Measurements from ENCODE around the gene OR2J2.
"Not testable (repeated sequence)": the region's sequence is repeated elsewhere in the genome, so short reads cannot be mapped to it uniquely, and the experiment has no call there.

Gene OR2J2

DNA sequence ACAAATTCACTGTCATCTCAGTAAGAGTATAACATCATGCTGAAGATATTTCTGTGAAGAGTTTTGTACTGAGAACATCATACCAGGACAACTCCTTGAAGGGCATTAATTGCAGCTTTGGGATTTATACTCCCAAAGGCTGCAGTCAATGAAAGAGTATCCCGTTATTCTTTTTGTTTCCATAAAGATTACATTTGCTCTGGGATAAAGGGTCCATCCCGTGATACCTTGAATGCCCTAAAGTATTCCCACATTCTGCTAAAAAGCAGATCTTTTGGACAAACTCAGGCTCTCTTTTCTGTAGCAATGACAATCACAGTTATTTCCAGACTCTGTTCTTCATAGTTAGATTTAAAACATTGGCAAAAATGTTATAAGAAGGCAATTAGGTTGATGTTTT lies at the start of gene OR2J2:
Gene OR2J2 (plus strand): TSS at position 301 of the 400 bp plus-strand sequence. CDS start 2,729 bp downstream, outside the sequence.
- DNase-seq (ENCODE audit: low read depth, low spot score); H3K27ac ChIP-seq: not testable (repeated sequence)

DNA sequence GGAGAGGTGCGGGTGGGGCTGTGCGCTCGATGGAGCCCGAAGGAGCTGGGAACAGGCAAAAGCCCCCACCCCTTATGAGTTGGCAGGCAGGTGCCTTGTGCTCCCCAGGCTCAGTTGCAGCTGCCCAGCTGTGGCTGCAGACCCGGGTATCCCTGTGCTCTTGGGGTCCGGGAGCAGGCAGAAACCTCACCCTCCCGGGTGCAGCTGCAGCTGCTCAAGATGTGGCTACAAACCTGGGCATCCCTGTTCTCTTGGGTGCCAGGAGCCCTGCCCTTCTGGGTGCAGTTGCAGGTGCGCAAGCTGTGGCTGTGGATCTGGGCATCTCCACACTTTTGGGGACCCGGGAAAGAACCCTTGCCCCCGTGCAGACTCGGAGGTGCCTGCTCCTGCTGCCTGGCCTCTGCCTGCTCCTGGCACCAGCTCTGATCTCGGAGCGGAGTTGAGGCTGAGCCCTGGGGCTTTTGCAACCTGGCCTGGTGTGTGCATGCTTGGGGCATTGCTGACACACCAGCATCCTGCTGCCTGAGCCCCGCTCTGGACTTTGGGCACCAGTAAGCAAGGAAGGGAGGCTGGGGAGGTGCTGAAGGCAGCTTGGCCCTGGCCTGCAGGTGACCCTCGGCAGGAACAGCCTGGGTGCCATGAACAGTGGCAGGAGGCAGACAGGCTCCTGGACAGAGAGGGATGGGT lies 41.2 kb upstream of the OR2J2 start:
- DNase-seq (ENCODE audit: low read depth, low spot score): no peak
- H3K27ac ChIP-seq: no peak overlapping the region

DNA sequence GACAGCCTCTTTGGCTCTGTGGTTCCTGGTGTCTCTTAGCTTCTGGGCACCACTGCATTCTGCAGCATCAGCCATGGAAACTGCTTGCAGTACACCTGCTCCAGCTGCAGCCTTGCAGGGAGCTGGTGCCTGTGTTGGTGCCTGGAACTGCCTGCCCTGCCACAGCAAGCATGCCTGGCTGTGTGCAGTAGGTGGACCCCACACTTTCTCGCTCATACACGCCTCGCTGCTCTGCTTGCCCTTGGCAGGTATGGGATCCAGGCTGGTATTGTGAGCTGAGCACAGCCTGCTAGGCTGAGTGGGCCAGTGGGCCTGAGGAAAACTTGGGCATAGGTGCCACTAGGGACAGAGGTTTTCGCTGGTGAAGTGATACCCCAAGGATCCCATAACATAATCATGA lies 40.1 kb upstream of the OR2J2 start:
- no peak for DNase-seq (ENCODE audit: low read depth, low spot score)
- no peak overlapping the region for H3K27ac ChIP-seq

DNA sequence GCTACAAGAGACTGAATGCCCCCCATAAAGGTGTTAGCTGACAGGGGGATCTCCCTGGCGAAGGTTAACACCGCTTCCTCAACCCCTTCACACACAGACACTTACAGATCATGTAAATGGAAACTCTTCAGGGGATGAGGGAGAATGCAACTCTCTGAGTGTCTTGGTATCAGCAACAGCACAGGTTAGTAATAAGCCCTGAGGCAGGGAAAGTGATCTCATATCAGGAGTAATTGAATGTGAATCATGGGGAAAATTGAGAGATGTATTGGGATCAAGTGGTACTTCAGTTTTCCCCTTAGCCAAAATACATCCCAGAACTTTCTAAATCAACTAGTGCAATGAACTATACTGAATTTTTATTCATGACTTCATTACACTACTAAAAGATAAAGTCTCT lies 39.0 kb upstream of the OR2J2 start:
- H3K27ac ChIP-seq: no peak overlapping the region
- no peak for DNase-seq (ENCODE audit: low read depth, low spot score)

GRCh38 chr6:29137724-29138123 lies 33.0 kb upstream of the OR2J2 start:
- no peak for DNase-seq (ENCODE audit: low read depth, low spot score)
- no peak overlapping the region for H3K27ac ChIP-seq

- H3K27ac ChIP-seq: no peak overlapping the region
- no peak for DNase-seq (ENCODE audit: low read depth, low spot score)
Observed at GRCh38 chr6:29141606-29142005, 29.1 kb upstream of the OR2J2 start.

GRCh38 chr6:29142309-29142708 lies 28.4 kb upstream of the OR2J2 start:
- H3K27ac ChIP-seq: no peak overlapping the region
- DNase-seq (ENCODE audit: low read depth, low spot score): no peak

- DNase-seq (ENCODE audit: low read depth, low spot score): no peak
- H3K27ac ChIP-seq: no peak overlapping the region
Observed at GRCh38 chr6:29146179-29146578, 24.5 kb upstream of the OR2J2 start.

GRCh38 chr6:29147074-29147473 lies 23.6 kb upstream of the OR2J2 start:
- no peak overlapping the region for H3K27ac ChIP-seq
- no peak for DNase-seq (ENCODE audit: low read depth, low spot score)

GRCh38 chr6:29149444-29149843 lies 21.3 kb upstream of the OR2J2 start:
- H3K27ac ChIP-seq; DNase-seq (ENCODE audit: low read depth, low spot score): not testable (repeated sequence)

DNA sequence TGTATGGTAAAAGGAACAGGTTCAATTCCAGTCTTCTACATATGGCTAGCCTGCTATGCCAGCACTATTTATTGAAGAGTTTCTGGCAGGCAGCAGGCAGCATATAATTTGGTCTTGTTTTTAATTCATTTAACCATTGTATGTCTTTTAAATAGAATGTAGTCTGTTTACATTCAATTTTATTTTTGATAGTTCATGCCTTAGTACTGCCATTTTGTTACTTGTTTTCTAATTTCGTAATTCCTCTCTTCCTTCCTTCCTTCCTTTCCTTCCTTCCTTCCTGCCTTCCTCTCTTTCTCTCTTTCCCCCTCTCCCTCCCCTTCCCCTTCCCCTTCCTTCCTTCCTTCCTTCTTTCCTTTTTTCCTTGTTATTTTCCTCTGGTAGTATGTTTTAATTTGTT lies 17.6 kb upstream of the OR2J2 start:
- DNase-seq (ENCODE audit: low read depth, low spot score): no peak

DNA sequence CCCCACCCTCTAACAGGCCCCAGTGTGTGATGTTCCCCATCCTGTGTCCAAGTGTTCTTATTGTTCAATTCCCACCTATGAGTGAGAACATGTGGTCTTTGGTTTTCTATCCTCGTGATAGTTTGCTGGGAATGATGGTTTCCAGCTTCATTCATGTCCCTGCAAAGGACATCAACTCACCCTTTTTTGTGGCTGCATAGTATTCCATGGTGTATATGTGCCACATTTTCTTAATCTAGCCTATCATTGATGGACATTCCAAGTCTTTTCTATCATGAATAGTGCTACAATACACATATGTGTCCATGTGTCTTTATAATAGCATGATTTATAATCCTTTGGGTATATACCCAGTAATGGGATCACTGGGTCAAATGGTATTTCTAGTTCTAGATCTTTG lies 15.5 kb upstream of the OR2J2 start:
- not testable (repeated sequence) for DNase-seq (ENCODE audit: low read depth, low spot score); H3K27ac ChIP-seq

More for the DNA sequence above, 17.6 kb upstream of the OR2J2 start:
- H3K27ac ChIP-seq: no peak overlapping the region

DNA sequence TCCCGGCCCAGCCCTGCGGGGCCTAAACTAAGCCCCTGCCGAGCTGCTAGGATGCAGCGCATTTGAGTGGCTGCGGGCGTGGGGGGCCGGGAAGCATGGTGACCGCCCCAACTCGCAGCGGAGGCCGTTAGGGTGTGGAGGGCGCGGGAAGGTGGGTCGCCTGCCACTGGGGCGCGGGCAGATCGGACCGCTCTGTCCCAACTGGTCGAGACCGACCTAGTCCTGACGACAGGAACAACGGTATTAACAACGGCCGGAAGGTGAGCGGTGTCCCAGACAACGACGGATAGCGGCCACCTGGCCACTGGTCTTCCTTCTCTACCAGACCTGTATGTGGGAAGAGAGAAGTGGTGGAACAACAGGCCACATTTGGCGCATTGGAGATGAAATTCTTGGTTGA lies 10.8 kb upstream of the OR2J2 start:
- DNase-seq (ENCODE audit: low read depth, low spot score); H3K27ac ChIP-seq: not testable (repeated sequence)

DNA sequence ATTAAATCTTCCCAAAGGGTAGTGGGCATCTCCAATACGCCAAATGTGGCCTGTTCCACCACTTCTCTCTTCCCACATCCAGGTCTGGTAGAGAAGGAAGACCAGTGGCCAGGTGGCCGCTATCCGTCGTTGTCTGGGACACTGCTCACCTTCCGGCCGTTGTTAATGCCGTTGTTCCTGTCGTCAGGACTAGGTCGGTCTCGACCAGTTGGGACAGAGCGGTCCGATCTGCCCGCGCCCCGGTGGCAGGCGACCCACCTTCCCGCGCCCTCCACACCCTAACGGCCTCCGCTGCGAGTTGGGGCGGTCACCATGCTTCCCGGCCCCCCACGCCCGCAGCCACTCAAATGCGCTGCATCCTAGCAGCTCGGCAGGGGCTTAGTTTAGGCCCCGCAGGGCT lies 5.1 kb upstream of the OR2J2 start:
- not testable (repeated sequence) for DNase-seq (ENCODE audit: low read depth, low spot score); H3K27ac ChIP-seq

GRCh38 chr6:29171736-29172135 lies 1.0 kb downstream of the OR2J2 start:
- no peak for DNase-seq (ENCODE audit: low read depth, low spot score)
- no peak overlapping the region for H3K27ac ChIP-seq

DNA sequence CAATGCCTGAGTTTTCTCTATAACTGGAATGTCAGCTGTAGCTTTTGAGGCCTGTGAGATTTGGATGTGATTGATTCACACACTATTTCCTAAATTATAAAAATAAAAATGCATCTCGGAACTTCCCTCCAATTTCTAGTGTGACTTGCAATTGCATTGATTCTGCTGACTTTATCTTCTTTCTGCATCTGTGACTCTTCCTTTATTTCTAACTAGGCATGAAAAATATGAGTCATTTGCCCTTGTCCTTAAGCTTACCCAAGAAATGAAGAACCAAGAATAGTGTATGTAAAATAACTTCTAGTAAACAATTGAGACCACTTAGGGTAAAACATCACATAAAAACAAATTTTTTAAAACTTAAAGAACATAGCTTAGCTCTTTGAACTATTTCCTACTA lies 12.9 kb downstream of the OR2J2 start:
- no peak for DNase-seq (ENCODE audit: low read depth, low spot score)
- H3K27ac ChIP-seq: no peak overlapping the region

- H3K27ac ChIP-seq; DNase-seq (ENCODE audit: low read depth, low spot score): not testable (repeated sequence)
Observed at GRCh38 chr6:29188659-29189058, 18.0 kb downstream of the OR2J2 start.

DNA sequence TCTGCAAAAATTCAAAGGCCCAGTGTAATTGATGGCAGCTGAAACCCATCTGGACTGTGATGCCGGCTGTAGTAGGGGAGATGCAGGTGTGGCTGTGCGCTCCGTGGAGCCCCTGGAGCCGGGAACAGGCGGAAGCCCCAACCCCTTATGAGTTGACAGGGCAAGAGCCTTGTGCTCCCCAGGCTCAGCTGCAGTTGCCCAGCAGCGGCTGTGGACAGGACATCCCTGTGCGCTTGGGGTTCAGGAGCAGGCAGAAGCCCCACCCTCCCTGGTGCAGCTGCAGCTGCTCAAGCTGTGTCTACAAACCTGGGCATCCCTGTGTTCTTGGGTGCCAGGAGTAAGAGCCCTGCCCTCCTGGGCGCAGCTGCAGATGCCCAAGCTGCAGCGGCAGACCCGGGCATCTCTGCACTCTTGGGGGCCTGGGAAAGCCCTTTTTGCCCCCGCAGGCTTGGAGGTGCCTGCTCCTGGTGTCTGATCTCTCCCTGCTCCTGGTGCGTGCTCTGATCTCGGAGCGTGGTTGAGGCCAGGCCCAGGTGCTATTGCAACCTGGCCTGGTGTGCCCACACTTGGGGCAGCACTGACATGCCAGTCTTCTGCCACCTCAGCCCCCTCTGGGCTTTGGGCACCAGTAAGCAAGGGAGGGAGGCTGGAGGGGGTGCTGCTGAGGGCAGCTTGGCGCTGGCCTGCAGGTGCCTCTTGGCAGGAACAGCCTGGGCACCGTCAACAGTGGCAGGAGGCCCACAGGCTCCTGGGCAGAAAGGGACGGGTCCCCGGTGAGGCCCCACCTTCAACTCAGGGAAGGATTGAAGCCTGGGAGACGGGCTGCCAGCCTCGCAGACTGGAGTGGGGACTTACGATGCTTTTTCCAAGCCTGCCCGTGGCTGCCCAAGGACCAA lies 30.3 kb downstream of the OR2J2 start:
- no peak overlapping the region for H3K27ac ChIP-seq
- DNase-seq (ENCODE audit: low read depth, low spot score): no peak

DNA sequence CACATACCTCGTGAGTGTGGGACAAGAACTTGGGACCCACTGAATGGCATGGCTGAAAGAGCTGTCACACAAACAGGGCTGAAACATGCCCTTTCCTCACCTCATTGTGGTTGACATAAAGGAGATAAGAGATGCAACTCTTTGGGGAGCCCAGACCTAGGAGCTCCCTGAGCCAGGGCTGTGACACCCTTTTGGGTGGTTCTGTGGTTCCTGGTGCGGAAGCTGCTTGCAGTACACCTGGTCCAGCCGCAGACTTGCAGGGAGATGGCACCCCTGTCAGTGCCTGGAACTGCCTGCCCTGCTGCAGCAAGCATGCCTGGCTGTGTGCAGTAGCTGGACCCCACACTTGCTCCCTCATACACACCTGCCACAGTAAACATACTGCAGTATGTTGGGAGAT lies 31.3 kb downstream of the OR2J2 start:
- no peak for DNase-seq (ENCODE audit: low read depth, low spot score)
- no peak overlapping the region for H3K27ac ChIP-seq

DNA sequence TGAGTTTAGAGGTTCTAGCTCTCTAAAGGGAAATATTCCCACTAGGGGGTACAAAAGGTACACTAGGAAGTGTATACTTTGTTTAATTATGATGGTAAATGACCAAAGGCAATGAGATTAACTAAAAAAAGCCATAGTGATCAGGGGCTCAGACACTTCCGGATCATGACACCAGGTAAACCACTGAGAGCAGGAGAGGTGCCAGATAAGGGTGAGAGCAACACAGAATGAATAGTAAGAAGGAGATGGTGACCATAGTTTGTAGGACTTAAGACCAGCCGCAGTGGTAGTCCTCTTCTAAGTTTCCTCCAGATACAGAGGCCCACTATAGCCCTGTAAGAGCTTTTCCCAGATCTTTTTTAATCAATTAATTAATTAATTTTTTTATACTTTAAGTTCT lies 40.8 kb downstream of the OR2J2 start:
- no peak overlapping the region for H3K27ac ChIP-seq

DNA sequence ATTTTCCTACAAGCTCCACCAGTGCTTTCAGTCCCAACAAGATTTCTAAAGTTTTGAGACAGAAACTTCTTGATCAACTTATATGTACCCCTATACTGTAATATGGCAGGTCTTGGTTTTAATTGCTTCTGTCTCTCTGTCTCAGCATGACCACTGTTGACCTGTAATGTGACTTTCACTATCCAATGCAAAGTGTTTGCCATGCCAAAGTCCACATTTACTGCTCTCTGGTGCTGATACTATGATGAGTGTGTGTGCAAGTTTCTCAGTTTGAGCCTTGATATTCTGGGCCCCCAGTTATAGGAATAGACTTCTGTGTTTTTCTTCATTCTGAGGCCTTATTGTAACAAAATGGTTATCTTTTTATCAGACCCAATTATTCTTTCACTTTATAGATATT lies 45.8 kb downstream of the OR2J2 start:
- no peak for DNase-seq (ENCODE audit: low read depth, low spot score)
- no peak overlapping the region for H3K27ac ChIP-seq

More for the DNA sequence above, 40.8 kb downstream of the OR2J2 start:
- DNase-seq (ENCODE audit: low read depth, low spot score): no peak
